ENCODE data around the gene KDM4B.

The KDM4B gene

DNA sequence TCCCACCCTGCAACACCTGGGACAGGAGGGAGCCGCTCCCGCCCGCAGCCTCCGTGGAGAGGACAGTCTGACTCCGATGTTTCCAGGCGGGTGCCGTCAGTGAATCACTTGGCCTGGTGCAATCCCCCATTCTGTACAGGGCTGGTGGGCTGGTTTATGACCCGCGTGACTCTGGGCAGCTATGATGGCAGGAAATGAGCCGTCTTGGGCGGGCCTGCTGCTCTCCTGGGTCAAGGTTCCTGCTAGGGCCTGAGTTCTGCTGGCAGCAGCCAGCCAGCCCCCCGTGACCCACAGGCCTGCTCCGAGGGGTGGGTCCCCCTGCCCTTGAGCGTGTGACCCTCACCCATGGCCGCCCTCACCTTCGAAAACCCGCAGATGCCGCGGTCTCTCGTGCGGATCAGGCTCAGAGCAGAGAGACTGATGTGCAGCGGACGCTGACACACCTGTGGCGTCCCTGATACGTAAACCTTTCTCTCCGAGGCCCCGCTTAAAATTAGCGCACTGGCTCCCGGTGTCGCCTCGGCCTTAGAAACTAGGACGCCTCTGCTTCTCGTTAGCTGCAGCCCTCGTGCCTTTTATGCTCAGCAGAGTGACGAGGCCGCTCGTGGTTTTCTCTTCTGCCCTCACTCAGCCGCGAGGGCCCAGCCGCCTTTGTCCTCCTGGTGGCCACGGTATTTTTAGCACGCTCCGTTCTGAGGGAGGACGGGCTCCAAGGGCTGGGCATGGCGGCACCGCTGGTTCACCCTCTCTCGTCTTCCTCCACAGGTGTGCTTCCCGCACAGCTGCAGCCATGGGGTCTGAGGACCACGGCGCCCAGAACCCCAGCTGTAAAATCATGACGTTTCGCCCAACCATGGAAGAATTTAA is 63.4 kb downstream of the KDM4B start:
- CTCF ChIA-PET, result interaction anchor here (0.9 to 6.9 kb wide), 21 partner anchors 10 to 225 kb away, joined by 3 to 76 read pairs (median 5); no protein-coding TSS in a partner anchor
- TF ChIP-seq, protein P1, sequence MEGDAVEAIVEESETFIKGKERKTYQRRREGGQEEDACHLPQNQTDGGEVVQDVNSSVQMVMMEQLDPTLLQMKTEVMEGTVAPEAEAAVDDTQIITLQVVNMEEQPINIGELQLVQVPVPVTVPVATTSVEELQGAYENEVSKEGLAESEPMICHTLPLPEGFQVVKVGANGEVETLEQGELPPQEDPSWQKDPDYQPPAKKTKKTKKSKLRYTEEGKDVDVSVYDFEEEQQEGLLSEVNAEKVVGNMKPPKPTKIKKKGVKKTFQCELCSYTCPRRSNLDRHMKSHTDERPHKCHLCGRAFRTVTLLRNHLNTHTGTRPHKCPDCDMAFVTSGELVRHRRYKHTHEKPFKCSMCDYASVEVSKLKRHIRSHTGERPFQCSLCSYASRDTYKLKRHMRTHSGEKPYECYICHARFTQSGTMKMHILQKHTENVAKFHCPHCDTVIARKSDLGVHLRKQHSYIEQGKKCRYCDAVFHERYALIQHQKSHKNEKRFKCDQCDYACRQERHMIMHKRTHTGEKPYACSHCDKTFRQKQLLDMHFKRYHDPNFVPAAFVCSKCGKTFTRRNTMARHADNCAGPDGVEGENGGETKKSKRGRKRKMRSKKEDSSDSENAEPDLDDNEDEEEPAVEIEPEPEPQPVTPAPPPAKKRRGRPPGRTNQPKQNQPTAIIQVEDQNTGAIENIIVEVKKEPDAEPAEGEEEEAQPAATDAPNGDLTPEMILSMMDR (IDR thresholded peaks at IDR 0.05; ENCODE audit: control extremely low read depth, extremely low read depth, low read depth, missing control alignments), result no peak
- no peak for DNase-seq (ENCODE audit: extremely low spot score)
- POLR2A ChIA-PET, result interaction anchor here (0.5 kb wide), 1 partner anchor 186 kb away, joined by 3 read pairs; no protein-coding TSS in a partner anchor

DNA sequence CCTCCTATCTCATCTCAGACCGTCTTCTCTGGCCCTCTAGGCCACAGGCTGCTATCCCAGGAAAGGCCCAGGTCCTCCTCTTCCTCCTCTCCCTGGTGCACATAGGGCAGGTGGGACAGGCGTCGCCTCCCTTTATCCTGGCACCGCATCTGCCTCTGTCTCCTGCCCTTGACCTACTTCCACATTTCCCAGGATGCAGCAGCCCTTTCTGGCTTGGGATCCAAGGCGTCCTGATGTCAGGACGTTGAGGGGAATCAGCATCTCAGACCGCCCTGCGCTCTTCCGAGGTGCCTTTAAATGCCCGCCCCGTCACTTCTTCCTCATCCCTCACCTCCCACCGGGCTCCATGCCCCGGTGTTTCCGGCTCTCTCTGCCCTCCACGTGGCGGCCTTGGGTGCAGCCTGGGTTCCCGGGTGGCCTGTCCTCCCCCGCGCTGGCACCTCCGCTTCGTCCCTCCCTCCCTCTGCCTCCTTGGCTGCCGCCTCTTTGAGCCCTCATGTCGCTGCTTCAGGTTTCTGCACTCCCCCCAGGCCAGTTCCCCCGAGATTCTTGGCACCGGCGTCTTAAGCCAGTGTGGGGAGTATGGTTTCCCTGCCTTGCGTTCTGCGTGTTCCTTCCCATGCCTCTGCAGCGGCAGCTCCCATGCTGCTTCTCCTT is 66.3 kb downstream of the KDM4B start:
- no peak for DNase-seq (ENCODE audit: extremely low spot score)
- CTCF ChIA-PET, result interaction anchor here (1.1 to 1.5 kb wide), 3 partner anchors 225 to 307 kb away, joined by 3 to 5 read pairs (median 3); no protein-coding TSS in a partner anchor
- POLR2A ChIA-PET, result no interaction called here
- TF ChIP-seq, protein P1 (IDR thresholded peaks at IDR 0.05; ENCODE audit: control extremely low read depth, extremely low read depth, low read depth, missing control alignments), result no peak

DNA sequence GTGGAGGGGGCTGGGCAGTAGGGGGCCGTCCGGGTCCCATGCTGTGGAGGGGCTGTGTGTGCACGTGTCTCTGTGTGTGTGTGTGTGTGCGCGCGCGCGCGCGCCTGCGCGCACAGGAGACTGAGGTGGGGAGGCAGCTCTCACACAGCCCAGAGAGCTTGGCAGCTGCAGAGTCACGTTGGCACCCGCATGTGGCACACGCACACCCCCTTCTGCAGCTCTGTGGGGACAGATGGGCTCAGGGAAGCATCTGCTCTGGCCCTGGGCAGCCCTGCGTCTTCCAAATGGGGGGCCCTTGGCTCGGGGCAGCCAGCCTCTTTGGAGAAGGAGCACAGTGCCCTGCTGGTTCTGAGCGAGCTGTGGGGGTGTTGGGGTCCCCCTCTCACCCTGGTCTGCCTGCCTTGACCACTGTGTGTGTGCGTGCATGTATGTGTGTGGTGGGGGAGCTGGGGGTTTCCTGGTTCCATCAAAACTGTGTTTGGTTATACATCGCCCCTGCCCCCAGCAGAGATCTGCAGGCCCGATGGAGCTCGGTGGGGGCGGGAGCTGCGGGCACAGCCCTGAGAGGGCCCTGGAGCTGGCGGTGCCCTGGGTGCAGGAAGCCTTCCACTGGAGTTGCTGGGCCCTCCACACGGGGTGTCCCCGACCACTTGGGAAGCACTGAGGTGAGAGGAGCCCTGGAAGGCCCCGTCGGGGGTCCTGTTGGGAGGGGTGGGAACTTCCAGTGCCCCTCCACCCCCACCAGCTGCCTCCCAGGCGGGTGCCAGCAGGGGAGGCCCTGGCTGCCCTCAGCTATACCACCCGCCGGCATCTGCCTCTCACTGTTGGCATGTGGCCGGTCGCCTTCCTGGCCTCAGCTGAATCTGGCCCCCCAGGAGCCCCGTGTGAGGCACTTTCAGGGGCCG is 67.1 kb downstream of the KDM4B start:
- CTCF ChIA-PET, result interaction anchor here (1.1 to 1.3 kb wide), 3 partner anchors 13 to 232 kb away, joined by 3 to 5 read pairs (median 3); no protein-coding TSS in a partner anchor
- DNase-seq (ENCODE audit: extremely low spot score), result no peak
- POLR2A ChIA-PET, result no interaction called here
- TF ChIP-seq, protein P1 (IDR thresholded peaks at IDR 0.05; ENCODE audit: control extremely low read depth, extremely low read depth, low read depth, missing control alignments), result no peak

DNA sequence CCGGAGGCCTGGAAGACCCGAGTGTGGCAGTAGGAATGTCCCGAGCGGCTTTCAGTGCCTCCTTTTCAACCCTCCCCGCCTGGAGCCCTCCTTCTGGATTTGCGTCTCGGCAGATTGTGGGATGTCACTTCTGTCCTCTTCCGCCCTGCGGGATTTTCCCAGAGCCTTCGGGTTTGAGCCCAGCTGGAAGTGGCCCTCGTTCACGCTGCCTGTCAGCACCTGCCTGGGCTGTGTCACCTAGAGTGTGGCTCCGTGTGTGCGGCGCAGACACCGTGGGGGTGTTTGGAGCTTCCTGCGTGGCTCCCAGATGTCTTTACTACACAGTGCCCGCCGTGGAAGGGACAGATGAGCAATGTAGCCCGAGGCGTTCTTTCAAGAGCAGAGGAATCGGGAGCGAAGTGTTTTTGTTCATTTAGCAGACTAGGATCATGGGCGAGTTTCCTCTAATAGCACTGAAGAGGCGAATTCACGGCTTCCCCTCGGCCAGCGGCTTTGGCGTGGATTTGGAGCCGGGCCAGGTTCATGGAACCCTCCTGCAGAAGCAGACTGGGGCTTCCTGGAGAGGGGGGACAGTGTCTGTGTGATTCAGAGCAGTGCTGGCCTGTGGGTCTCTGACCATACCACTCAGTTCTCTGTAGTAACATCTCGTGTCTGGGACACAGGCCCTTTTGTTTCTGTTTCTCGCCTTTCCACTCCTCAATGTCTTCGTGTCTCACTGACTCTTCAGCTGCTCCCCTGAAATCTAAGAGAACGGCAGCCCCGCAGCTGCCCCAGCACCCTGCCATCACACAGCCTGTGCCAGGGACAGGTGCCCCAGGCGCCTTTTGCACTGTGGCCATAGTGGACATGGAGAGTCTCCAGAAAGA is 68.0 kb downstream of the KDM4B start:
- TF ChIP-seq, protein P1 (IDR thresholded peaks at IDR 0.05; ENCODE audit: control extremely low read depth, extremely low read depth, low read depth, missing control alignments), result no peak
- ChIA-PET CTCF (interaction anchor here (1.1 to 1.3 kb wide), 3 partner anchors 12 to 233 kb away, joined by 3 to 5 read pairs (median 3); no protein-coding TSS in a partner anchor), POLR2A (no interaction called here)
- DNase-seq (ENCODE audit: extremely low spot score), result no peak

DNA sequence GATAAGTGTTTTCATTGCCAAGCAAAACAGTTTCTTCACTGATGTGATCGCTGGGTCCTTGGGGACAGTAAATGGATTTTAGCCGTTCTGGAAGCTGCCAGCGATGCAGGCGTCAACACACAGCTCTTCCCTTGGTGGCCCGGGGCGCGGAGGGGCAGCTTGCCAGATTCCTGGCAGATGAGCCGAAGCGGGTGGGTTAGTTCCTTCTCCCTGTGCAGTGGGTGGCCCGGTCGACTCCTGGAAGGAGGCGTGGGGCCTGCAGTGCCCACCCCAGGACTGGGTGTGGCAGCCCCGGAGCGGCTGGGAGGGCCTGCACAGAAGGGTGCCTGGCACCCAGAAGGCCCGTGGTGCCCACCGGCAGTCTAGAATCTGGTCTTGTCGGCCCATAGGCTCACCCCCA is 69.0 kb downstream of the KDM4B start:
- no peak for DNase-seq (ENCODE audit: extremely low spot score)
- TF ChIP-seq, protein P1 (IDR thresholded peaks at IDR 0.05; ENCODE audit: control extremely low read depth, extremely low read depth, low read depth, missing control alignments), result no peak
- CTCF ChIA-PET, result interaction anchor here (0.6 to 1.8 kb wide), 4 partner anchors 8 to 229 kb away, joined by 3 to 8 read pairs (median 4); no protein-coding TSS in a partner anchor
- POLR2A ChIA-PET, result no interaction called here
